Retinal pigment epithelial cell (primary cell): ENCODE data around the gene NPAS3.
A peak's percentile ranks its signal among the peaks of the same experiment; 100 is the strongest.

Experiments
- DNase-seq: peaks from one replicate; pipeline ENCODE4 v3.0.0-alpha.2; 2010; ENCODE audit warnings: low read depth
- H3K4me3 ChIP-seq: 2 replicates; pipeline ENCODE4 v1.5.1; 2011; ENCODE audit warnings: mild to moderate bottlenecking, low read length, control low read depth, moderate library complexity
- TF ChIP-seq, protein P1 (sequence below): conservative IDR thresholded peaks from 2 replicates; pipeline ENCODE4 v1.5.1; 2011; ENCODE audit warnings: low read depth, low read length, control low read depth, inconsistent platforms

Gene NPAS3

DNA sequence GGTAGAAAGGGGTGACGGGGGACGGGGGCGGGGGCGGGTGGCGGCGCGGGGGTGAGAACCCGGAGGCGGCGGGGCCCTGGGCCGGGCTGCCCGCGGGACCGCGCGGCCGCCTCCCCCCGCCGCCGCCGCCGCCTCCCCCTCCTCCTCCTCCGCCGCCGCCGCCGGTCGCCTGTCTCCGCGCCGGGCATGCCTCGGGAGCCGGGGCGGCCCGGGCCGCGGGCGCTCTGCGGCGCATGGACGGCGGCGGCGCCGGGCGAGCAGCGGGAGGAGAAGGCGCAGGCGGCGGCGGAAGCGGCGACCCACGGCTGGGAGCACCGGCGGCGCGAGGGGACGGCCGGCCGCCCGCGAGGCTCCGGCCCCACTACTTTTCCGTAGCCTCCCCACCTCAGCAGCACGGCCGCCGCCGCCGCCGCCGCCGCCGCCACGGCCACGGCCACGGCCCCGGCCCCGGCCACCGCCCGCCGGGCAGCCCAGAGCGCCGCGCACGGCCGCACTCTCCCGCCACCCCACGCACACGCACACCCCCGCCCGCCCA lies at the start of gene NPAS3:
Gene NPAS3, plus strand, starts transcription at position 161 of the 535 bp plus-strand sequence.
- TF ChIP-seq, protein P1, sequence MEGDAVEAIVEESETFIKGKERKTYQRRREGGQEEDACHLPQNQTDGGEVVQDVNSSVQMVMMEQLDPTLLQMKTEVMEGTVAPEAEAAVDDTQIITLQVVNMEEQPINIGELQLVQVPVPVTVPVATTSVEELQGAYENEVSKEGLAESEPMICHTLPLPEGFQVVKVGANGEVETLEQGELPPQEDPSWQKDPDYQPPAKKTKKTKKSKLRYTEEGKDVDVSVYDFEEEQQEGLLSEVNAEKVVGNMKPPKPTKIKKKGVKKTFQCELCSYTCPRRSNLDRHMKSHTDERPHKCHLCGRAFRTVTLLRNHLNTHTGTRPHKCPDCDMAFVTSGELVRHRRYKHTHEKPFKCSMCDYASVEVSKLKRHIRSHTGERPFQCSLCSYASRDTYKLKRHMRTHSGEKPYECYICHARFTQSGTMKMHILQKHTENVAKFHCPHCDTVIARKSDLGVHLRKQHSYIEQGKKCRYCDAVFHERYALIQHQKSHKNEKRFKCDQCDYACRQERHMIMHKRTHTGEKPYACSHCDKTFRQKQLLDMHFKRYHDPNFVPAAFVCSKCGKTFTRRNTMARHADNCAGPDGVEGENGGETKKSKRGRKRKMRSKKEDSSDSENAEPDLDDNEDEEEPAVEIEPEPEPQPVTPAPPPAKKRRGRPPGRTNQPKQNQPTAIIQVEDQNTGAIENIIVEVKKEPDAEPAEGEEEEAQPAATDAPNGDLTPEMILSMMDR: no peak
- peak within 1 kb of the TSS; percentile 58 for H3K4me3 ChIP-seq
- DNase-seq: no peak

DNA sequence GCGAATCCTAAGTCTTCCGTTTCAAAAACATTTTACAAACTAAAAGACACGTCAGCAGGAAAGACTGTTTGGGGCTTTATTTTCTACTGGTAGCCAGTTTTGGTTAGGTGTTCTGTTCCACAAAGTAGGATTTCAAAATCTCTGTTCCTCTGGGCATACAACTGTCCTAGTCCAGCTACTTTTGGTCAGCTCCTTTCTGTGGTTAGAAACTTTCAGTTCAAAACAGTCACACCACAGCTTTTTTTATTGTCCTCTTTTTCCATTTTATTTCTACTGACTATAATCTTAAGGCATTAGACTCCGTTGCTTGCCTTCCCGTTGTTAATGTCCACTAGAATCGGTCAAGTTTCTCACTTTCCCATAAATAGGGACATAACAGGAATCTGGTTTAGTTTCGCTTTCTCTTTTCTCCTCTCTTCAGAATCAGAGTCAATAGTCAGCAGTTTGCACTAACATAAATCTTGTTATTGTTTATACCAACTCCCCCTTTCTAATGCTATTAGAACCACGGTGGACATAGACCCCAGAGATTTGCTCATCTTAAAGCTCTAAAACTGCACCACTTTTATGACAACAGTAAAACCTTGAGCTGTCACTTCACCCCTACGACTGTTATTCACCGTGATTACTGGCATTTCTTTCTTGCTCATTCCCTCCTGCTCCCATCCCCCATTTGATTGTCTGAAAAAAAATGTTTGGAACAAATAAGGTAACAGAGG lies 41.5 kb upstream of the NPAS3 start:
- H3K4me3 ChIP-seq: no peak overlapping the region
- DNase-seq: no peak
- TF ChIP-seq, protein P1: no peak

DNA sequence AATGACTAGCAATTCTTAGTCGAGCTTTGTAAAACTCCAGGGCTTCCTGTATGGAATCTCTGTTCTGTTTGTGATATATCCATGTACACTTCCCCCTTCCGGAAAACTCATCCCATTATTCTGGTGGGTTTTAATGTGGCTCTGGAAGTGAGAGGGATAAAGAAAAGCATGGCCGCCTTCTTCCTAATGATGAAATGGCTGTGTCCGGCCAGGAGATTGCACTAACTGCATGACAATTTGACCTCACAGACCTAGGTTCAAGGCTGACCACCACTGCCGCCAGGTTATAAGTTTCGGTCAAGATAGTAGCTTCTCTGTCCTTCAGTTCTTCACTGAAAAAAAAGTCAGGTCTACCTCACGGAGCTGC lies 41.0 kb upstream of the NPAS3 start:
- no peak overlapping the region for H3K4me3 ChIP-seq
- TF ChIP-seq, protein P1: no peak
- DNase-seq: no peak

DNA sequence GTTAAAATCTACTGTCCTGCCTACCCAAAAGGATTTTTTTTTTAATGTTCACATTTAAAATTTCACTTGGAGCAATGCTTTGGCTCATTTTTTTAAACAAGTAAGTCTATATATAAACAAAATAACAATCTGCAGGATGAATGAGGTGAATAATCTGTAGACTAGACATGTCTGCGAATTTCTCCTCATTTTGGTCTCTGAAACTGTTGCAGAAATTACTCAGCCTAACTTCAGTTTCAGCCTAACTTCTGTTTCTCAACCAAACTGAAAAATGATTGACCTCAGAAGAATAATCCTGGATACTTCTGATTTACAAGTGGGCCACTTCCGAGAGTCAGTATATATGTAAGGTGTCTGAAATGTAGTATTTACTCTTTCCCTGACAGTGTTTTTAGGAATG lies 39.8 kb upstream of the NPAS3 start:
- no peak for DNase-seq
- TF ChIP-seq, protein P1: no peak
- no peak overlapping the region for H3K4me3 ChIP-seq

DNA sequence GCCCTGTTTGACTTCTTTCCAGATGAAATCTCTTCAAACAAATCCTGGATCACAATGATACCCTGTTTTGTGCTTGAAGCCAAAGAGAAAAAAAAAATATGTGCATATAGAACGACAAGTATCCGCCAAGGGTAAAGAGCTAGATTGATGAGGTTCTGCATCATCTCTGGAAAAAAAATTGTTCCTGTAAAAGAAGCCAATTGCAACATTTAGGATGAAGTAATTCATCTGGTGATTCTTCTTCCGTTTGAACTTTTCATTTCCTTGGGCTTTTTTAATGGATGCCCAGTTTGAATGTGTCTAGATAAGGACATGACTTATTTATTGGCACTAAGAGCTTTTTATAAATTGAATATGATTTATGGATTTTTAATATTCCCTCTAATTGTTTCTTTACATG lies 38.1 kb upstream of the NPAS3 start:
- no peak overlapping the region for H3K4me3 ChIP-seq
- TF ChIP-seq, protein P1: no peak
- no peak for DNase-seq

DNA sequence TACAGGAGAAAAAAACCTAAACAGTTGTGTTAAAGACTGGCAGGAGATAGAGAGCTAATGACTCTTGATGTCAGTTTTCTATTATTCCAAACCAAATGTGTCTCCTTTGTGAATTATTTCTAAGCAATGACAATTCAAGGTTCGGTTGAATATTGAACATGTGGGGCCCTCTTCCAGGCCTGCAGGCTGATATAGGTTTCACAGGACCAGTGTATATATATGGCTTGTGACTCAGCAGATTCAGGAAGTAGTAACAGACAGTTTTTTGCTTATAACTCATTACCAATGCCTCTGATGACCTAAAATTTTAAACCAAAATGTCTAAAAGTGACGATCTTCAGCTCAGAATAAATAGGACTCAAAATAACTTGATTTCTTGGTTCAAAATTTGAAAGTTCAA lies 33.7 kb upstream of the NPAS3 start:
- no peak overlapping the region for H3K4me3 ChIP-seq
- DNase-seq: no peak
- TF ChIP-seq, protein P1: no peak

DNA sequence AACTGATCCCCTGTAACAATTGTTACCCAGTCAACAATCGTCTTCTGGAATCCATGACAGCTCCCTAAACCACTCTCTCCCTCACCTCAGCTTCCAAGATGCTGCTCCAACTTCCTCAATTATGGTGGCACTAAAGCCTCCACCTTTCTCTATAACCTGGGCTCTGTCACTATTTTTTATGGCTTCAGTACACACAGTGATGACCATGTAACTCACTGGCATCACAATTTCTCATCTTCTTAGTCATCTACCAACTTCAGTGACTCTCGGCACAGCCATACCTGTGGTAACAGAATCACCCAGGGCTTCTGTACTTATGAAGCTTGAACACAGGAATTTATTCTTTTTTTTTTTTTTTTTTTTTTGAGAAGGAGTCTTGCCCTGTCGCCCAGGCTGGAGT lies 32.0 kb upstream of the NPAS3 start:
- DNase-seq: no peak
- TF ChIP-seq, protein P1: no peak
- H3K4me3 ChIP-seq: no peak overlapping the region
